HG02981 (cell line): Measurements from ENCODE around the gene IFITM10.

Experiments used
- ATAC-seq: cut with Tn5 transposase; IDR thresholded peaks from one replicate; pipeline ENCODE4 v1.9.1; 2021; ENCODE audit warnings: mild to moderate bottlenecking, moderate library complexity; ENCODE audit not compliant: unreplicated experiment

The IFITM10 gene

GRCh38 chr11:1750481-1750839 lies at the start of gene IFITM10:
Gene IFITM10, minus strand, starts transcription at chr11:1750595. Its CDS starts 153 bp downstream, at chr11:1750442.
- ATAC-seq, result no peak

GRCh38 chr11:1797391-1798125 lies 47.2 kb upstream of the IFITM10 start:
- no peak for ATAC-seq

GRCh38 chr11:1796413-1797011 lies 46.1 kb upstream of the IFITM10 start:
- ATAC-seq, result no peak

GRCh38 chr11:1793081-1793480 lies 42.7 kb upstream of the IFITM10 start:
- no peak for ATAC-seq

GRCh38 chr11:1792461-1792860 lies 42.1 kb upstream of the IFITM10 start:
- ATAC-seq, result no peak

GRCh38 chr11:1791912-1792311 lies 41.5 kb upstream of the IFITM10 start:
- ATAC-seq, result no peak

GRCh38 chr11:1786466-1786865 lies 36.1 kb upstream of the IFITM10 start:
- ATAC-seq, result no peak

- ATAC-seq, result no peak
These were observed 35.5 kb upstream of the IFITM10 start for GRCh38 chr11:1785749-1786413.

GRCh38 chr11:1784761-1785650 lies 34.6 kb upstream of the IFITM10 start:
- no peak for ATAC-seq

- ATAC-seq, result no peak
These were observed 33.5 kb upstream of the IFITM10 start for GRCh38 chr11:1783725-1784529.

- no peak for ATAC-seq
These were observed 32.7 kb upstream of the IFITM10 start for GRCh38 chr11:1782831-1783724.

- ATAC-seq, result no peak
These were observed 31.7 kb upstream of the IFITM10 start for GRCh38 chr11:1782031-1782590.

- ATAC-seq, result no peak
These were observed 31.2 kb upstream of the IFITM10 start for GRCh38 chr11:1781593-1781975.

- no peak for ATAC-seq
These were observed 30.6 kb upstream of the IFITM10 start for GRCh38 chr11:1780700-1781592.

- no peak for ATAC-seq
These were observed 29.7 kb upstream of the IFITM10 start for GRCh38 chr11:1779806-1780699.

- no peak for ATAC-seq
These were observed 28.8 kb upstream of the IFITM10 start for GRCh38 chr11:1779034-1779805.
